Measurements from ENCODE around the gene MDH1B.

- no peak for TF ChIP-seq CTCF (conservative IDR thresholded peaks at IDR 0.05 in 1 of 2, IDR thresholded peaks at IDR 0.05 in 1 of 2; ENCODE audit: low read depth in 1 of 2, low read length in 2 of 2)
- no peak for TF ChIP-seq EZH2 (IDR thresholded peaks at IDR 0.05; ENCODE audit: low read length, missing control alignments)
Measured at GRCh38 chr2:206688453-206688852, 76.7 kb downstream of the MDH1B start.

Measured in fibroblast of lung (primary cell).